GM12891 (cell line): ENCODE results near the gene SLC30A4.

Experiments
- PAX5 ChIP-seq: IDR thresholded peaks from 2 replicates; pipeline ENCODE4 v1.6.1; 2011; ENCODE audit warnings: low read length, moderate library complexity, mild to moderate bottlenecking; ENCODE audit not compliant: insufficient read depth, severe bottlenecking
- POLR2A ChIP-seq: IDR thresholded peaks from 2 replicates; pipeline ENCODE4 v1.6.1; 2011; ENCODE audit warnings: low read depth, low read length, control low read depth
- POLR2AphosphoS5 ChIP-seq: IDR thresholded peaks from 2 replicates; pipeline ENCODE4 v1.6.1; 2011; ENCODE audit warnings: low read depth, low read length, control low read depth
- POU2F2 ChIP-seq: IDR thresholded peaks from 2 replicates; pipeline ENCODE4 v1.6.1; 2011; ENCODE audit warnings: low read depth, mild to moderate bottlenecking, control low read depth, low read length, moderate library complexity
- SPI1 ChIP-seq: IDR thresholded peaks from 2 replicates; pipeline ENCODE4 v1.6.1; 2011; ENCODE audit warnings: low read depth, low read length, control low read depth
- TAF1 ChIP-seq: IDR thresholded peaks from 2 replicates; pipeline ENCODE4 v1.6.1; 2011; ENCODE audit warnings: low read depth, low read length, control low read depth

GRCh38 chr15:45441686-45442085, 80.9 kb downstream of the SLC30A4 start:
- TF ChIP-seq POLR2A (no peak), TAF1 (no peak), POU2F2 (no peak), POLR2AphosphoS5 (no peak), SPI1 (no peak), PAX5 (no peak)
